ENCODE measurements around the gene MGMT.

DNA sequence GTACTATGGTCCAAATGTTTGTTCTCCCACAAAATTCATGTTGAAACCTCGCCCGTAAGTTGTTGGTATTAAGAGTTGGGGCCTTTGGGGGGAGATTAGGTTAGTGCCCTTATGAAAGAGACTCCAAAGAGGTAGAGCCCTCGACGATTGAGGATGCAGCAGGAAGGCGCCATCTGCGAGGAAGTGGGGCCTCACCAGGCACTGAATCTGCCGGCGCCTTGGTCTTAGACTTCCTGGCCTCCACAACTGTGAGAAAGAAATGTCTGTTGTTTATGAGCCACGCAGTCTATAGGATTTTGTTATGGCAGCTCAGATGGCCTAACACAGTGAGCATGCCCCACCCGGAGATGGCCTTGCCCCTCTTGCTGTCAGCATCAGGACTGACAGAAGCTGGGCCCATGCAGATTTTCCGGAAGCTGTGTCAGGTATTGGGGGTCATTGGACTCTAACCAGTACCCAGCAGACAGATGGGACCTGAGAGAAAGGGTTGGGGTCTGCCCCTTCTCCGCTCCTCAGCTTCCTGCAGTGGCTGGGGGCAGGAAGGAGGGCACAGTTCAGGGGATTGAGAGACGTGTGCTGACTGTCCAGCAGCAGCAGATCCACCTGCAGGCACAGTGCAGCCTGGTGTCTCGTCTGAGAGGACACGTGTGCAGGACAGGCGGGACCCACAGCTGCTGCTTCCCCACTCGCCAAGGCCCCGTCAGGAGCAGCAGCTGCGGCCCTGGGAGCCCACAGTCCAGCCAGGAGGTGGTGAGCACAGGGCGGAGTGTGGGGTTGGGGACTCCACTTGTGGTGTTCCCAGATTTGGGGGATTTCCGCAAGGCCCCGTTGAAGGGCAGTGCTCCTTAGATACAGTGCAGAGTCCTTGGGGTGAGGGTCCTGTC is 47.8 kb downstream of the MGMT start:
- TF ChIP-seq, protein P1, sequence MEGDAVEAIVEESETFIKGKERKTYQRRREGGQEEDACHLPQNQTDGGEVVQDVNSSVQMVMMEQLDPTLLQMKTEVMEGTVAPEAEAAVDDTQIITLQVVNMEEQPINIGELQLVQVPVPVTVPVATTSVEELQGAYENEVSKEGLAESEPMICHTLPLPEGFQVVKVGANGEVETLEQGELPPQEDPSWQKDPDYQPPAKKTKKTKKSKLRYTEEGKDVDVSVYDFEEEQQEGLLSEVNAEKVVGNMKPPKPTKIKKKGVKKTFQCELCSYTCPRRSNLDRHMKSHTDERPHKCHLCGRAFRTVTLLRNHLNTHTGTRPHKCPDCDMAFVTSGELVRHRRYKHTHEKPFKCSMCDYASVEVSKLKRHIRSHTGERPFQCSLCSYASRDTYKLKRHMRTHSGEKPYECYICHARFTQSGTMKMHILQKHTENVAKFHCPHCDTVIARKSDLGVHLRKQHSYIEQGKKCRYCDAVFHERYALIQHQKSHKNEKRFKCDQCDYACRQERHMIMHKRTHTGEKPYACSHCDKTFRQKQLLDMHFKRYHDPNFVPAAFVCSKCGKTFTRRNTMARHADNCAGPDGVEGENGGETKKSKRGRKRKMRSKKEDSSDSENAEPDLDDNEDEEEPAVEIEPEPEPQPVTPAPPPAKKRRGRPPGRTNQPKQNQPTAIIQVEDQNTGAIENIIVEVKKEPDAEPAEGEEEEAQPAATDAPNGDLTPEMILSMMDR (IDR thresholded peaks at IDR 0.05), result no peak
- TF ChIP-seq POLR2A (IDR thresholded peaks at IDR 0.05), result no peak
